HG02852 (cell line): ENCODE measurements around the gene NUDT5.

Source experiments
- ATAC-seq: cut with Tn5 transposase; IDR thresholded peaks from one replicate; pipeline ENCODE4 v1.9.1; 2021; ENCODE audit warnings: mild to moderate bottlenecking, moderate library complexity; ENCODE audit not compliant: unreplicated experiment

The NUDT5 gene

GRCh38 chr10:12165999-12166775, 29.5 kb downstream of the NUDT5 start:
- no peak for ATAC-seq

GRCh38 chr10:12165036-12165435, 30.7 kb downstream of the NUDT5 start:
- ATAC-seq = no peak

- no peak for ATAC-seq
Measured at GRCh38 chr10:12164085-12164484, 31.6 kb downstream of the NUDT5 start.

GRCh38 chr10:12162927-12163326, 32.8 kb downstream of the NUDT5 start:
- ATAC-seq = no peak

GRCh38 chr10:12160664-12161063, 35.0 kb downstream of the NUDT5 start:
- ATAC-seq = no peak

- ATAC-seq = no peak
Measured at GRCh38 chr10:12158111-12158510, 37.6 kb downstream of the NUDT5 start.

- no peak for ATAC-seq
Measured at GRCh38 chr10:12156367-12157123, 39.1 kb downstream of the NUDT5 start.

GRCh38 chr10:12154516-12154915, 41.2 kb downstream of the NUDT5 start:
- no peak for ATAC-seq

- ATAC-seq = no peak
Measured at GRCh38 chr10:12150163-12150562, 45.5 kb downstream of the NUDT5 start.

- ATAC-seq = no peak
Measured at GRCh38 chr10:12144538-12144937, 51.2 kb downstream of the NUDT5 start.

- ATAC-seq = no peak
Measured at GRCh38 chr10:12140038-12140437, 55.7 kb downstream of the NUDT5 start.

GRCh38 chr10:12135631-12136030, 60.1 kb downstream of the NUDT5 start:
- ATAC-seq = no peak

- ATAC-seq = no peak
Measured at GRCh38 chr10:12130237-12130872, 65.3 kb downstream of the NUDT5 start.

- ATAC-seq = peak; percentile 88
Measured at GRCh38 chr10:12129222-12130111, 66.2 kb downstream of the NUDT5 start, which contains the start of gene SEC61A2. Gene SEC61A2 (plus strand): TSS chr10:12129677. CDS start chr10:12129788, 111 bp downstream.

GRCh38 chr10:12121673-12122072, 74.0 kb downstream of the NUDT5 start:
- ATAC-seq = no peak
